AG08395 (cell line): ENCODE results near the gene EIF1B.

Experiments
- DNase-seq: peaks from one replicate; pipeline ENCODE4 v3.0.0; 2012; ENCODE audit warnings: mixed read lengths, low spot score

The EIF1B gene

DNA sequence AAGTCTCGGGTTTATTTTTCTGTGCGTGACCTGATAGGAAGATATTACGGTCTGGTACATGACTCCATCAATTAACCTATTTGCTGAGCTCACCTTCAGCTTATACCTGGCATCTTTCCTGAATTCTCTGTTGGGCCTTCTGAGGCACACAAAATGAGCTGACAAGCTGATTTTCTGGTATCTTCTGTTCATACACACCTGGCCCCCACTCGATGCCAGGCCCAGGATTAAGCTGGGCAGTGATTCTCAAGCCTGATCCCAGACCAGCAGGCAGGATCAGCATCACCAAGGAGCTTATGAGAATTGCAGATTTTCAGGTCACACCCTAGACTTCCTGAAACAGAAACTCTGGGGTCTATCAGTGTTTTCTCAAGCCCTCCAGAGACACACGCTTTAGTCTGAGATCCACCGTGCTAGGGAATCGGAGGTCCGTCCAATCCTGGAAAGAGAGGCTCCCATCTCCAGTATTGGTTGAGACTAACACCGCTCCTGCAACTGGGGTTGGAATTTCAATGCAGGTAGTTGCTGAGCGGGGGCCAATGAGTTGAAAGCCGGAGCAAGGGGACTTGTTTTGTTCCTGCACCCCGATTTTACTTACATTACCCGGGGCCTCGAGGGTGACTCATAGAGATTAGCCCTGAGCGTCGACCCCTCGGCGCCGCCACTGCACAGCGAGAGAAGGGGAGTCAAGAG is 636 bp upstream of the EIF1B start:
- DNase-seq: no peak

DNA sequence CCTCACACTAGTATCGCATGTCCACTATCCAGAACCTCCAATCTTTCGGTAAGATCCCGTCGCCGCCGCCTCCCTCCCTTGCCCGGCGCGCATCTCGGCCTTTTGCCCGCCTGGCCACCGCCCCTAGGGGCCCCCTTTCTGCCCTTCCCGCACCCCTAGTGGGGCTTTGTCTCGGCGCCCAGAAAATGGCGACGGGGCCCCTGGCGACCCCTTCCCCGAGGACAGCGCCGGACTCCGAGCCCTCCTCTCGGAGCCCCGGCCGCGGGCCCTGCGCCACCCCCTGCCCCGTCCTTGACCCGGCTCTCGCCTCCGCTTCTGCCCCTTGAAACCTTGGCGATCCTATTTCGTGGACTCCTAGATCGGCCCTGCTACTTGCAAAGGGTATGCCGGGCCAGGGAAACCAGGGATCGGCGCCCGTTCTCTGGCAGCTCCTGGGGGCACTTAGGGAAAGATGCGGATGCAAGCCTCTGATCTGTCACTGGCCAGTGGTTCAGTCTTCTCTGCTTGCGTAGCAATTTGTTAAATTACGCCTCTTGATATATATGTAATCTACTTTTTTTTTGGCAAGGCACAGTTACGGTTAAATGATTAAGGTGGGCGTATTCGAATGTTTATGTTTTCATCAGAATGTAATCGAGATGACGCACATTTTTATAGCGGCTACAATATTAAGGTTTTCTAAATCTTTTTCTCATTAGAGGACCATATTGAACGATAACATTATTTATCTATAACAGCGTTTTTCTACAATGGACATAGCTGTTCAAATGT is 603 bp downstream of the EIF1B start:
- peak; percentile 35 for DNase-seq

DNA sequence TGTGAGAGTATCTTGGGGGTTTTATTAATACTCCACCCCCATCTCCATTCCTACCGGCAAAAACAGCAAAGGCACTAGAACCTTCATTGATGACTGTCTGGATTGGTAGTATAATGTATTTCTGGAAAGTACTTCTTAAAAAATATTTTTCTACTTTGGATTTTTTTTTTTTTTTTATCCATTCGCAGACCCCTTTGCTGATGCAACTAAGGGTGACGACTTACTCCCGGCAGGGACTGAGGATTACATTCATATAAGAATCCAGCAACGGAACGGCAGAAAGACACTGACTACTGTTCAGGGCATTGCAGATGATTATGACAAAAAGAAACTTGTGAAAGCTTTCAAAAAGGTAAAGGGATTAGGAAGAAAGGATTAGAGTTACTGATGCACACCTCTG is 1.2 kb downstream of the EIF1B start:
- no peak for DNase-seq

DNA sequence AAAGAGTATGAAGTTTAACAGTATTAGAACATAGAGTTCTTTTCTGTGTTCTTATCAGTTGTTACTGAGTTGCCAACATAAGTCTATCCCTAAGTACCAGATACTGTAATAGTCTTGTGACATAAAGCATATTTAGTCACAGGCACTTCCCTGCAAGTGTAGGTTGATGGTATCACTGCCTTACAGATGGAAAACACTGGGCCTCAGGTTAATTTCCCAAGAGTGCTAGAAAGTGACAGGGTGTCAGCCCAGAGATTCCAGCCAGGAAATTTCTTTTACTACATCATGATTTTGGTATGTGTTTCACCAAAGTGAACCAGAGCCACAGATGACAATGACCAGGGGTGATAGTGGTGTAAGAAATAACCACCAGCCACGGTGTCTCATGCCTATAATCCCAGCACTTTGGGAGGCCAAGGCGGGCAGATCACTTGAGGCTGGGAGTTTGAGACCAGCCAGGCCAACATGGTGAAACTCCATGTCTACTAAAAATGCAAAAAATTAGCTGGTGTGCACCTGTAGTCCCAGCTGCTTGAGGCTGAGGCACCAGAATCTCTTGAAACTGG is 3.2 kb downstream of the EIF1B start:
- no peak for DNase-seq

DNA sequence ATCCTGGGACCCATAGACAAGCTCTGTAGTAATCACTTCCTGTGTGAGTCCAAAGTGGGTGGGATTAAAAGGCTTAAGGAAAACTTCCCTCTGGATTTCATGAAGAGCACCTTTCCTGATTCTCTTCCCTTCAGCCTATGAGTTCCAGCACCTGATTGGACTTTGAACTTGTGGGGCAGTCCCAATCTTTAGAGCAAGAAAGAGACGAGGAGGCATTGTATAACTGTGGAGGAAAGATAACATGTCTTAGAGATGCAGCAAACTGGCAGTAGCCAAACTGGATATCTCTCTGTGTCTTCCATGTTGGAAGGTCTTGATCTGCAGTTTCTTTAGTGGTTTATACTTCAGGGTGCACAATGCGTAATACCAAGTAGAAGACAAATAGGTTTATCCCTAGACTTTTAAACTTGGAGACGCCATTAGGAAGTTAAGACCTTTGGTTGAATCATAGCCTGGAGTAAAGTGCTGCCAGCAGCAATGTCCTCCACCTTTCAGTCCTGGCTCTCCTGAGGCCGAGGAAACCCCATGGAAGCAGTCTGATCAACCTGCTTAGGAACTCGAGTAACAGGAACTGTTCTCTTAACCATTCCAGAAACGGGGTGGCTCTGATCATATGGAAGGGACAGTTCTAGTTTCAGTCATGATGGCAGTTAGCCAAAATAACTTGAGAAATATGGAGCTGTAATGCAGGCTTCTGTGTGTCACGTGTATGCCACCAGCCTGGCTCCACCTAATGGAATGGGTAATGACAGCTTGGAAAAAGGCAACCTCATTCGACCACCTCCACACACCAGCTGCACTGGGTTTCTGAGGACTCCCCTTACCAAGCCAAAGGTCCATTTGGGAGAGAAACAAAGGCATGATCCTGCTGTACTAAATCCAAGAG is 4.7 kb downstream of the EIF1B start:
- DNase-seq: no peak

DNA sequence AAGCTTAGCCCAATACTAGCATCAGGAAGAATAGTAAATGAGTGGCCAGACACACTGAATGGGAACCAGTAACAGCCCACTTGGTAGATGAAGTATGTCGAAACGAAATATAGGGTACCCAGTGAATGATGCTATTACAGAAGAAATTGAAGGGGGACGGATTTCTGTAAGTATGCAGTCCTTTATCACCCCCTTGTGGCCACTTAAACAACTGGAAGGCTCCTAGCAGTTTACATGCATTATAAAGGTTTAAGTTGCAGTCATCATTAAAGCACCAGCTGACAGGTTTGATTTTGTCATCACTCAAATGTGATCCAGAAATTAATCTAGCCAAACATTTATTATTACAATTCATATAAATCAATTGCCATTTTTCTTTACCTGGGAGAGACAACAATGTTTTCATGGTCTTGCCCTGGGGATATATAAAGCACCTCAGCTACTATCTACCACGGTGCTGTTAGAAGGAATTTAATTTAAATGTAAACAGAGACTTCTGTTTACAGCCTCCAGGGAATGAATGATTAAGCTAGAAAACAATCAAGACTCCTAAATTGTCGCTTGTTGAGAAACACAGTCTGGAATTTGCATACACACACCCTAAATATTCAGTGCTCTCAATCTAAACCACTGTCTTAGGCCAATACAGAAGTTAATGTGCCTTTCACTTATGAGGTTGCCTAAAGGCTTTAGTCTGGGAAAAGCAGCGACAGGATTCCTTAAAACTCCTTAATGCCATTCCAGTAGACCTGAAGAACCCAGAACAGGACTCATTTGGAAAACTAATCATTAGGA is 7.8 kb downstream of the EIF1B start:
- DNase-seq: peak; percentile 58

DNA sequence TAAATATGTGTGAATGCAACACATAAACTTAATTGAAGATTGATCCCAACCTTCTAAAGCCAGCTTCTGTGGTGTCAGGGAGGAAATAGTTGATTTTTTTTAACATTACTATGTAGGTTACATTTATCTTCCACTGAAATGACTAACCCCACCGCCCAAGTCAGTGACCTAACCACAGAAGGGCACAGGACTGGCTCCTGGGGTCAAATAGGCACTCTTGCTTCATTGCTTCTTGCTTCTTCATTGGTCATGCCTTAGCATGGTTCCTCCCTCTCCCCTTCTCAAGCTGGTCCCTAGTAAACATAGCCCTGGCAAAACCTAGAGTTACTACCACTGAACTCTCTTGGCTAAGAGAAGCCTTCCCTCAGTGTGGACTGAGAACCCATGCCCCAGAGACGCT is 12.3 kb downstream of the EIF1B start:
- DNase-seq: no peak

DNA sequence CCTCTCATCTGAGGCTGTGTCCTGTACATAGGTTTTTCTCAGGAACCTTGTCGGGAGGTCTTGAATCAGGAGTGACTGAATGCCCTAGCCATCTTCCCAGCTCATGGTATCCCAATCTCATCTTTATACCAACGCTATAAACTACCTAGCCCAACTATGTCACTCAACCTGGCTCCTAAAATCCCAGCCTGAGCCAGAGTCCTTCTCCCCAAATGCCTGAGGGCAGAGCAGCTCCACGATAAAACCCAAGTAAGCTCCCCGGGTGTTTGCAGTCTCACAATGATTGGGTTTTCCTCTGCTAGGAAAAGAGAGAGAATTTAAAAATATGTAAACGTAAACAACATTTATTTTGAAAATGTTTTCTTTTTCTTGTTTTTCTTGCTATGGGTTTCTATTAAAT is 14.4 kb downstream of the EIF1B start:
- DNase-seq: no peak

DNA sequence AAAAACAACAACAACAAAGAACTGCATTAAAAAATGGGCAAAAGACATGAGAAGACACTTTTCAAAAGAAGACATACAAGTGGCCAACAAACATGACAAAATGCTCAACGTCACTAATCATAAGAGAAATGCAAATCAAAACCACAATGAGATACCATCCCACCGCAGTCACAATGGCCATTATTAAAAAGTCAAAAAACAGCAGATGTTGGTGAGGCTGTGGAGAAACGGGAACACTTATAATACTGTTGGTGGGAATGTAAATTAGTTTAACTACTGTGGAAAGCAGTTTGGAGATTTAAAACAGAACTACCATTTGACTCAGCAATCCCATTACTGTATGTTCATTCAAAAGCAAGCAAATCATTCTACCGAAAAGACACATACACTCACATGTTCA is 15.1 kb downstream of the EIF1B start:
- DNase-seq: no peak

DNA sequence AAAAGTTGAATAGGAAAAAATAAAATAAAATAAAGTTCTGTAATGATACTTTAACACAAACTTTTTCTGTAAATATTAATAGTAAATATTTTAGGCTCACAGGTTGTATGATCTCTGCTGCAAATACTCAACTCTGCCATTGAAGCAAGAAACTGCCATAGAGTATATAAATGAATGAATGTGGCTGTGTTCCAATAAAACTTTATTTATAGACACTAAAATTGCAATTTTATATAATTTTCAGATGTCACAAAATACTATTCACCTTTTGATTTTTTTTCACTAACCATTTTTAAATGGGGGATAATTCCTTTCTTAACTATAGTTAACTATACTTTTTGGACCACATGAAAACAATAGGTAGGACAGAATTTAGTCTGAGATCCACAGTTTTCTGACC is 16.0 kb downstream of the EIF1B start:
- DNase-seq: no peak

DNA sequence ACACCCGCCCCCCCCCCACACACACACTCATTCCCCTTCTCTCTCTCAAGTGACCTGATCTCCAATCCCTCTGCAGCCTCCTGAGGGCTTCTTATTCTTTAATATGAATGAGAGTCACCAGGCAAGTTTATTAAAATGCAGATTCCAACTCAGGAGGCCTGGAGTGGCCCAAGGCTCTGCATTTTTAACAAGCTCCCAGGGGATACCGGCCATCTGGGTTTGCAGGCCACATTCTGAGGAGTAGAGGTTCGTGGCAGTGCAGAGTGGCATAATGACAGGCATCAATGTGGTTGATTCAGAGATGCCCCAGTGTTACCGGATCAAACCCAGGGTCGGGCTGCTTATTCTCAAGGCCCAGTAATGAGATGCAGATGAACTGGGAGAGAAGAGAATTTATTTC is 18.9 kb downstream of the EIF1B start:
- no peak for DNase-seq

DNA sequence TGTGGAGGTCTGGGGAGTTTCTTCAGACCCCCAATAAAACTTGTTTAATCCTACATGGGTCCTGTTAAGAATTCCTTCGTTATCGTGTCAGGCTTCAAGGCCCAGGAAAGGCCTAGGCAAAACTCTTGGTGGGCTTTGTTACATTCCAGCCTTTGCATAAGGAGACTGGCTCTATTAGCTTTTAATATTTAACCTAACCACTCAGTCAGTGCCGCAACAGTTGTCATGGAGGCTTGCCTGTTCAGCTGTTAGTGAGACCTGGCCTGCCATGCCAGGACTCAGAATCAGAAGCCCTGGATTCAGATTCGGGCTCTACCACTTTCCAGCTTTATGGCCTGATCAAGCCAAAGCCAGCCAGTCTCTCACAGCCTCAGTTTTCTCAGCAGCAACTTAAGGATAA is 19.6 kb downstream of the EIF1B start:
- no peak for DNase-seq

DNA sequence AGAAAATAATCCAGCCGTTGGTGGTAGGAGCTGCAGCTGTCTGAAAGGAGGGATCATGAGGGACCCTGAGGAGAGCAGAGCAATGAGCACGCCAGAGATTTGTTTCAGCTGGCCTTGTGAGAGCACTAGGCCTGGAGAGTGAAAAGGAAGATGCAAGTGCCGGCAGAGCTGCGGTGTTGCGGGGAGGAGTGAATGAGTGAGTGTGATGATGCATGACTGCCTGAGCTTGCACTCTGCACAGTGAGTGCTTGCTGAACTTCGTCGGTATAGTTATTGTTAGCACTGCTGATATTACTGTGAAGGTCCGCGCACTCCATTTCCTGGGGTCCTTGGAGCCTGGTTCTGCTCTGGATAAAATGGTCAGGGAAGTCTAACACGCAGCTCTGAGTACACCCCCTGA is 23.2 kb downstream of the EIF1B start:
- DNase-seq: no peak

DNA sequence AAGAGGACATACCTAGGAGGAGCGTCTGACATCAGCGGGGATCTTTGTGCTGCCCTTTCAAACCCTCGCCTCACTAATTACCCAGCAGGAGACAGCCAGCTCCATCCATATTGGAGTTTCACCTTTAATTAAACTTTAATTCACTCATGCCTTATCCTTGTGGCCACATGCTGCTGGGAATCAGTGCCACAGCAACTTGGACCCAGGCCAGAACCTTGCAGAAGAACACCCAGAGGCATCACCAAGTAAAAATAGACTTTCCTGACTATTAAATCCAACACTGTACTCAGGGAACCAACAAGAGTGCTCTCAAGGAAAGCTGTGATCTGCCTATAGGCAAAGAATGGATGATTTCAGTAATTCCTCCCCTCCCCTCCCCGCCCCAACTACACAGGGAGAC is 23.9 kb downstream of the EIF1B start:
- no peak for DNase-seq

DNA sequence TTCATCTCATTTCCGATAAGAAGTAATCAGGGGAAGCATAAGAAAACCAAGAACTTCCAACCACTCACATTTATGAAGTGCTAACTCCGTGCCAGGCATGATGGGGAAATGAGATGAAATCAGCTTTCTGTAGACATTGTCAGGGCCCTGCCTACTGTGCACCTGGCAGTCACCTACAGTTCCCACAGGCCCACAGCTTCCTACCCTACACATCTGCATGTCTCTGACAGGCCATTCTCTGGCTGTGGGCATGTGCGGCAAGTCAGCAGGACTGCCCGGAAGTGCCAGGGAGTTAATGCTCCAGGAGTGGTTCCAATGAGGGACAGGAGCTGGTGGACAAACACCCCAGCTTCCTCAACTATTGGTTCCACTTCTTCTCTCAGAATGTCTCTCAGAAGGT is 24.3 kb downstream of the EIF1B start:
- no peak for DNase-seq

DNA sequence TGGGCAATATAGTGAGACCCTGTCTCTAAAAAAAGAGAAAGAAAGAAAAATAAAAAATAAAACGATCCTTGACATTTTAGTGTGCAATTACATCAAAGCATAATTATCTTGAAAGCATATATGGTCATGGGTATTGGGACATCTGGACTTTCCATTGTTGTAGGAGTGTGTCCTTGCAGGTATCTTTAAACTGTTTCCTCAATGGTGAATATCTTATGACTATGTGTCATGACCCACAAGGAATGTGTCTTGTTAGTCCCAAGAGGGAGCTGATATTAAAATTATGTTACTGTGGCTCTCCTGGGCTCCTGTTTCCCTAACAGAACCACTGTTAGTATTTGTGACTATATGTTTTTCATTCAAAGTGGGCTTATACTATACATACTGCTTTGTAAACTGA is 26.6 kb downstream of the EIF1B start:
- no peak for DNase-seq

DNA sequence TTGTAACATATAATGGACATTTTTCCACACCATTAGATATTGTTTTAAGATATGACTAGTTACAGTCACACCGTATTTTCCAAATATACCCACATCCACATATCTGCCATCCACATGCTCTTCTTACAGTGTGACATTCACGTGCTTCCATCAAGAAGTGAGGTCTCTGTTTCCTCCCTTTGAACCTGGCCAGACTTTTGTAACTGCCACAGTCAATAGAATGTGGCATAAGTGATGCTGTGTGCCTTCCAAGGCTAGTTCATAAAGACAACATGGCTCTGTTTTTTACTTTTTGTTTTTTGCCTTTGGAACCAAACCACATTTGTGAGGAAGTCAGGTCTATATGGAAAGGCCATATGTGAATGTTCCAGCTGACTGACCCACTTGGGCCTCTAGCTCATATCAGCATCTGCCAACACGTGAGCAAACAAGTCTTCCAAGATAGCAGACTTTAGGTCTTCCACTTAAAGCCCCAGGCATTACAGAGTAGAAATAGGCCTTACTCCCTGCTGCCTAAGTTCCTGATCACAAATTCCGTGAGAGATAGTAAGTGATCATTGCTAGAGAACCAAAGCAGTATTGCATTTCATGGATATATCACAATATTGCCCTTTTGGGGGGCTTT is 27.1 kb downstream of the EIF1B start:
- no peak for DNase-seq

DNA sequence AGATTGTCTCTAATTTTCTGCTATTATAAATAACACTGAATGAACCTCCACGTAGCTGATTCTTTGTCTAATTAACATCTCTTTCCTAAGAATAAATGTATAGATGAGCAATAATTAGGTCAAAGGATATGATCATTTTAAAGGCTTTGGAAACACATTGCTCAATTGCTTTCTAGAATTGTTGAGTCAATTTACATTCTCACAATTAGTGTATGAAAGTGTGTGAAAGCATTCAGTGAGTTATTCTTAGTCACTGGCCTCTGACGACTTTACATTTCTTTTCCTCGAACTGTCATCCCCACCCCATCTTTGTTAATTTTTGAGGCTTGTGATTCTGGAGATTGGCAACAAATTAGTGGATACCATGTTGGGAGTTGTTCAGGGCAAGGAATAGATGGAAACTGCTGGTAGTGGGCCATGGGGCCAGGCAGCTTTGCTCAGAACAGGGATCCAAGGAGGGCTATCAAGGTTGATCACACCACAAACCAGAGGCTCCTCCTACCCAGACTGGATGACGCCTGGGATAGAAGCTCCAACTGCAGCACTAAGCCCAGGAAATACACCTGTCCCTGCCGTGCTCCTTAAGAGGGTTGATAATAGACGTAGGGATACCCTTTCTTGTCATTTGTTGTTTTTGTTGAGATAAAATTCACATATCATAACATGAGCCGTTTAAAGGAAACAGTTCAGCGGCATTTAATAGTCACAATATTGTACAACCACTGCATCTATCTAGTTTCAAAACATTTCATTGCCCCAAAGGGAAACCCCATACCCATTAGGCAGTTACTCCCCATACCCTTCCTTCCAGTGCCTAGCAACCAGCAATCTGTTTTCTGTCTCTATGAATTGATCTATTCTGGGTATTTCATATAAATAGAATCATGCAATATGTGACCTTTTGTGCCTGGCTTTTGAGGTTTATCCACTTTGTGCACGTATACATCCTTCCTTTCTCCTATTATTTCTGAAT is 27.9 kb downstream of the EIF1B start:
- DNase-seq: no peak

DNA sequence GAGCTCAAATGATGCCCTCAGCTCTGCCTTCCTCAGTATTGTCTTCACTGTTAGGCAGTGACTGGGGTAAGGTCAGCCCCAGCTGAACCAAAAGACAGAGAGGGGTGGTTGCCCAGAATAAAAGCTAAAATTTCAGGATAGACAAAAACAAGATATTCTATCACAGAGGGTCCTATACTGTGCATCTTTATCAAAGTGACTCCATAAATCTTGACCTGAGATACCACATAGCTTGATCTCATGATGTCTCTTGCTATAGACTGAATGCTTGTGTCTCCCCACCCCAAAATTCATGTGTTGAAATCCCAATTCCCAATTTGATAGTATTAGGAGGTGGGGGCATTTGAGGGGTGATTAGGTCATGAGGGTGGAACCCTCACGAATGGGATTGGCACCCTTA is 30.4 kb downstream of the EIF1B start:
- DNase-seq: no peak

DNA sequence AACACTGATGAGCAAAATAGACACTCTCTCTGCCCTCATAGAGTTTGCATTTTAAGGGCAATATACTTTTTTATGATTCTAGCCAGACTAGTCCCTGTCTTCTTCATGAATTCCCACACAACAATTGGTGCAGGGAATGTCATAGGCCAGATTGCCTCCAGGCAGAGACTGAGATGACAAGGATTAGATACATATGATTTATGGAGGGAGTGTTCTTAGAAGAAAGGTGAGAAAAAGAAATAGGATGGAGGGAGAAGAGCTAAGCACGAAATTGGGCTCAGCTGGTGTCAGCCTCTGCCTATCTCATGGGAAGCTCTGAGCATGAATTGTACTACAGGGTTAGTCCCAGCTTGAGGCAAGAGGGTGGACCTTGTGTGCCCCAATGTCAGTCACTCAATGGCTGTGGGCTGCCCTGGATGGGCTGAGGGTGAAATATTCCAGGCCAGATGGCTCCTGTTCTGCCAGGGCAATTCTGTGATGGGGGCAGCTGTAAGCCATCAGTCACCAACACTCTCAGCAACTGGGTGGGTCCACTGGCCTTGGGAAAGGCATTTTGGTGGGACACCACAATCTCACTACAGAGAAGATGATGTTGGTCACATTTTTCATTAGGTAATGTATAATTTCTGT is 31.1 kb downstream of the EIF1B start:
- no peak for DNase-seq
